Renal cortex interstitium (tissue), 11 donors: ENCODE measurements around the gene AGFG2. TPM values are rescaled to one million over a fixed set of nuclear protein-coding genes. Genes with fewer than 3 reads are reported as not detected.
A peak's percentile ranks its signal among the peaks of the same experiment; 100 is the strongest.

Experiments
- DNase-seq, 11 donors: peaks; one replicate each; pipeline ENCODE4 v3.0.0-alpha.2; 2013; ENCODE audit warnings: low read depth in 9 of 11, low spot score in 4 of 11; ENCODE audit errors: extremely low read depth in 1 of 11
- polyA plus RNA-seq, 3 donors: library from polyadenylated mRNA; unstranded; fragments of 120-200 nt; gene quantifications; one replicate each; pipeline ENCODE4 v1.2.1, GENCODE V29; 2013; ENCODE audit not compliant: insufficient read length in 3 of 3

The AGFG2 gene
- polyA plus RNA-seq, 3 donors, result 9.2 to 13.6 (median 13.1) TPM

- no peak for DNase-seq
These were observed 39.5 kb downstream of the AGFG2 start for GRCh38 chr7:100578246-100579183.

- DNase-seq, result no peak
These were observed 41.7 kb downstream of the AGFG2 start for GRCh38 chr7:100580466-100581283.

- DNase-seq, result no peak
These were observed 43.1 kb downstream of the AGFG2 start for GRCh38 chr7:100582041-100582579.

- DNase-seq, result no peak
These were observed 43.6 kb downstream of the AGFG2 start for GRCh38 chr7:100582650-100583049.

GRCh38 chr7:100583132-100584053, 44.4 kb downstream of the AGFG2 start:
- DNase-seq, result no peak

GRCh38 chr7:100584054-100584682, 45.2 kb downstream of the AGFG2 start:
- DNase-seq, result no peak

- DNase-seq, result no peak
These were observed 45.9 kb downstream of the AGFG2 start for GRCh38 chr7:100584683-100585510.

- no peak for DNase-seq
These were observed 46.7 kb downstream of the AGFG2 start, which contains the start of gene LRCH4 for GRCh38 chr7:100585511-100586265. Gene LRCH4, minus strand, starts transcription at chr7:100586129. Its CDS starts 29 bp downstream, at chr7:100586100.

GRCh38 chr7:100586266-100587025, 47.4 kb downstream of the AGFG2 start, which contains the start of gene FBXO24:
Gene FBXO24, plus strand, starts transcription at chr7:100586328. Its CDS starts 298 bp downstream, at chr7:100586626.
- DNase-seq, result peak; percentile 99 to 100 (median 100)

GRCh38 chr7:100588438-100588837, 49.4 kb downstream of the AGFG2 start:
- no peak for DNase-seq

- DNase-seq, result no peak
These were observed 50.4 kb downstream of the AGFG2 start for GRCh38 chr7:100589341-100589947.

GRCh38 chr7:100590077-100590737, 51.2 kb downstream of the AGFG2 start:
- DNase-seq, result no peak

- no peak for DNase-seq
These were observed 52.6 kb downstream of the AGFG2 start for GRCh38 chr7:100591596-100591995.

- no peak for DNase-seq
These were observed 56.2 kb downstream of the AGFG2 start for GRCh38 chr7:100595188-100595587.

- DNase-seq, result no peak
These were observed 59.4 kb downstream of the AGFG2 start for GRCh38 chr7:100598425-100598824.
